HEK293 (cell line): ENCODE results near the gene OR2T10.

Experiments
- CTCF ChIA-PET: fragments of 350-600 bp; formaldehyde crosslinking; extraction: SDS; loops from one replicate; lab custom pipeline; 2021; ENCODE audit warnings: antibody characterized with exemption; lab: Yijun Ruan, JAX
- POLR2A ChIA-PET: fragments of 300-600 bp; formaldehyde crosslinking; extraction: SDS; loops from one replicate; lab custom pipeline; 2020; ENCODE audit warnings: antibody characterized with exemption, inconsistent platforms; lab: Yijun Ruan, JAX
- H3K27ac ChIP-seq: fragments of 200-500 bp; sonication (Bioruptor generic); 2 replicates; pipeline ENCODE4 v1.5.1; 2014; ENCODE audit warnings: low read depth, low read length, control low read depth, inconsistent platforms; ENCODE audit errors: extremely low read depth
- H3K36me3 ChIP-seq, 2 experiments: fragments of 200-500 bp in 1 of 2; sonication (Bioruptor generic) in 1 of 2; 1 replicate in 1 of 2; 2 replicates in 1 of 2; pipeline ENCODE4 v1.5.1; 2014 to 2017; ENCODE audit warnings: inconsistent platforms in 2 of 2, low read length in 2 of 2; ENCODE audit not compliant: control insufficient read depth in 2 of 2, insufficient read depth in 1 of 2
- H3K4me1 ChIP-seq: fragments of 200-500 bp; sonication (Bioruptor generic); 2 replicates; pipeline ENCODE4 v1.5.1; 2014; ENCODE audit warnings: mild to moderate bottlenecking, low read length, inconsistent platforms; ENCODE audit not compliant: control insufficient read depth, insufficient read depth
- H3K4me3 ChIP-seq: 2 replicates; pipeline ENCODE4 v1.5.1; 2011; ENCODE audit warnings: low read depth, mild to moderate bottlenecking, control low read depth, low read length, moderate library complexity
- H3K9me3 ChIP-seq: fragments of 200-500 bp; sonication (Bioruptor generic); 2 replicates; pipeline ENCODE4 v1.5.1; 2014; ENCODE audit warnings: low read depth, low read length, inconsistent platforms; ENCODE audit not compliant: control insufficient read depth, insufficient read depth
- BCL11A ChIP-seq: fragments of 450-650 bp; formaldehyde crosslinking; IDR thresholded peaks from 2 replicates; pipeline ENCODE4 v1.5.1; 2016; ENCODE audit warnings: low read depth, missing biosample characterization, missing genetic modification characterization
- KLF9 ChIP-seq: fragments of 450-650 bp; formaldehyde crosslinking; IDR thresholded peaks from 2 replicates; pipeline ENCODE4 v1.5.1; 2016; ENCODE audit warnings: missing biosample characterization, missing genetic modification characterization, low read depth
- MYNN ChIP-seq: fragments of 450-650 bp; formaldehyde crosslinking; IDR thresholded peaks from 2 replicates; pipeline ENCODE4 v1.5.1; 2016; ENCODE audit warnings: missing biosample characterization, missing genetic modification characterization, borderline replicate concordance
- OSR2 ChIP-seq: fragments of 450-650 bp; formaldehyde crosslinking; IDR thresholded peaks from 2 replicates; pipeline ENCODE4 v1.5.1; 2016; ENCODE audit warnings: missing biosample characterization, missing genetic modification characterization
- PRDM10 ChIP-seq: fragments of 450-650 bp; formaldehyde crosslinking; IDR thresholded peaks from 2 replicates; pipeline ENCODE4 v1.5.1; 2016; ENCODE audit warnings: missing biosample characterization, missing genetic modification characterization
- RBAK ChIP-seq: fragments of 450-650 bp; formaldehyde crosslinking; IDR thresholded peaks from 2 replicates; pipeline ENCODE4 v1.5.1; 2016; ENCODE audit warnings: missing biosample characterization, missing genetic modification characterization
- SCRT2 ChIP-seq: fragments of 450-650 bp; formaldehyde crosslinking; IDR thresholded peaks from 2 replicates; pipeline ENCODE4 v1.5.1; 2016; ENCODE audit warnings: missing biosample characterization, missing genetic modification characterization
- ZBTB1 ChIP-seq: fragments of 450-650 bp; formaldehyde crosslinking; IDR thresholded peaks from 2 replicates; pipeline ENCODE4 v1.5.1; 2016; ENCODE audit warnings: missing biosample characterization, missing genetic modification characterization
- ZFP41 ChIP-seq: fragments of 450-650 bp; formaldehyde crosslinking; IDR thresholded peaks from 2 replicates; pipeline ENCODE4 v1.5.1; 2016; ENCODE audit warnings: missing biosample characterization, missing genetic modification characterization, borderline replicate concordance
- ZNF10 ChIP-seq: fragments of 450-650 bp; formaldehyde crosslinking; IDR thresholded peaks from 2 replicates; pipeline ENCODE4 v1.5.1; 2017; ENCODE audit warnings: missing biosample characterization, missing genetic modification characterization
- ZNF155 ChIP-seq: fragments of 450-650 bp; formaldehyde crosslinking; IDR thresholded peaks from 2 replicates; pipeline ENCODE4 v1.5.1; 2016; ENCODE audit warnings: missing biosample characterization, missing genetic modification characterization
- ZNF2 ChIP-seq: fragments of 450-650 bp; formaldehyde crosslinking; IDR thresholded peaks from 2 replicates; pipeline ENCODE4 v1.5.1; 2016; ENCODE audit warnings: missing biosample characterization, missing genetic modification characterization
- ZNF24 ChIP-seq: fragments of 450-650 bp; formaldehyde crosslinking; IDR thresholded peaks from 2 replicates; pipeline ENCODE4 v1.5.1; 2016; ENCODE audit warnings: missing biosample characterization, missing genetic modification characterization
- ZNF292 ChIP-seq: fragments of 450-650 bp; formaldehyde crosslinking; IDR thresholded peaks from 2 replicates; pipeline ENCODE4 v1.5.1; 2016; ENCODE audit warnings: low read depth, missing biosample characterization, missing genetic modification characterization, borderline replicate concordance
- ZNF398 ChIP-seq: fragments of 450-650 bp; formaldehyde crosslinking; IDR thresholded peaks from 2 replicates; pipeline ENCODE4 v1.5.1; 2017; ENCODE audit warnings: missing biosample characterization, missing genetic modification characterization
- ZNF510 ChIP-seq: fragments of 450-650 bp; formaldehyde crosslinking; IDR thresholded peaks from 2 replicates; pipeline ENCODE4 v1.5.1; 2018; ENCODE audit warnings: mild to moderate bottlenecking, missing genetic modification characterization, missing biosample characterization; ENCODE audit not compliant: insufficient replicate concordance
- ZNF521 ChIP-seq: fragments of 450-650 bp; formaldehyde crosslinking; IDR thresholded peaks from 2 replicates; pipeline ENCODE4 v1.5.1; 2017; ENCODE audit warnings: missing biosample characterization, mild to moderate bottlenecking, missing genetic modification characterization
- ZNF585B ChIP-seq: fragments of 450-650 bp; formaldehyde crosslinking; IDR thresholded peaks from 2 replicates; pipeline ENCODE4 v1.5.1; 2016; ENCODE audit warnings: missing biosample characterization, missing genetic modification characterization
- ZNF664 ChIP-seq: fragments of 450-650 bp; formaldehyde crosslinking; IDR thresholded peaks from 2 replicates; pipeline ENCODE4 v1.5.1; 2016; ENCODE audit warnings: missing biosample characterization, missing genetic modification characterization
- TF ChIP-seq, protein P1 (sequence below): fragments of 450-650 bp; formaldehyde crosslinking; IDR thresholded peaks from 2 replicates; pipeline ENCODE4 v1.5.1; 2016; ENCODE audit warnings: missing biosample characterization, missing genetic modification characterization

OR2T10 gene

DNA sequence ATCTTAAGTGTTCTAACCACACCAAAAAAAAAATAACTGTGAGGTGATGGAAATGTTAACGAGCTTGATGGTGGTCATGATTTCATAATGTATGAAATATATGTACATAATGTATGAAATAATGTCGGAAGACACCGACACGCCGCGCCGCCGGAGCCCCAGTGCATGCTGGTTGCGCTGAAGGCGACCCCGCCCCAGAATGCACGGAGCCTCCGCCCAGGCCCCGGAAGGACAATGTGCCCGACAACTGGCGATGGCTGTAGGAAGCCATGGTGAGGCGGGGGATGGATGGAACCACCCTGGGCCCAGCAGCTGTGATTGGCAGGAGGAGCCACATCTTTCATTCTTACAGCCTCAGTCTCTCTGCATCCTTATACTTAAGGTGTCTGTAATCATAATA is 7.4 kb downstream of the OR2T10 start:
- ChIA-PET CTCF (no interaction called here), POLR2A (no interaction called here)
- H3K27ac ChIP-seq = no peak overlapping the region
- no peaks in the 10 kb centered on the region for H3K4me1 ChIP-seq
- H3K4me3 ChIP-seq = no peak overlapping the region
- no peaks in the 10 kb centered on the region for H3K9me3 ChIP-seq
- TF ChIP-seq KLF9 (no peak), BCL11A (tag by site-specific recombination) (no peak), SCRT2 (tag by site-specific recombination) (no peak), ZNF2 (tag by site-specific recombination) (no peak), ZNF292 (no peak), ZNF521 (tag by site-specific recombination) (no peak), ZNF155 (tag by site-specific recombination) (no peak), MYNN (tag by site-specific recombination) (no peak), ZFP41 (tag by site-specific recombination) (no peak), ZNF10 (tag by site-specific recombination) (no peak), ZNF398 (no peak), ZBTB1 (tag by site-specific recombination) (no peak)
- TF ChIP-seq, protein P1, sequence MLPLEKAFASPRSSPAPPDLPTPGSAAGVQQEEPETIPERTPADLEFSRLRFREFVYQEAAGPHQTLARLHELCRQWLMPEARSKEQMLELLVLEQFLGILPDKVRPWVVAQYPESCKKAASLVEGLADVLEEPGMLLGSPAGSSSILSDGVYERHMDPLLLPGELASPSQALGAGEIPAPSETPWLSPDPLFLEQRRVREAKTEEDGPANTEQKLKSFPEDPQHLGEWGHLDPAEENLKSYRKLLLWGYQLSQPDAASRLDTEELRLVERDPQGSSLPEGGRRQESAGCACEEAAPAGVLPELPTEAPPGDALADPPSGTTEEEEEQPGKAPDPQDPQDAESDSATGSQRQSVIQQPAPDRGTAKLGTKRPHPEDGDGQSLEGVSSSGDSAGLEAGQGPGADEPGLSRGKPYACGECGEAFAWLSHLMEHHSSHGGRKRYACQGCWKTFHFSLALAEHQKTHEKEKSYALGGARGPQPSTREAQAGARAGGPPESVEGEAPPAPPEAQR (tag by site-specific recombination) = no peak
- H3K36me3 ChIP-seq = no peaks in the 10 kb centered on the region

- Histone ChIP-seq H3K4me3 (no peak overlapping the region), H3K27ac (no peak overlapping the region), H3K4me1 (no peaks in the 10 kb centered on the region), H3K9me3 (no peaks in the 10 kb centered on the region), H3K36me3 (no peaks in the 10 kb centered on the region)
- POLR2A ChIA-PET = no interaction called here
- TF ChIP-seq ZNF585B (tag by site-specific recombination) (no peak), ZNF510 (tag by site-specific recombination) (no peak), ZNF664 (tag by site-specific recombination) (no peak), RBAK (tag by site-specific recombination) (no peak), PRDM10 (tag by site-specific recombination) (no peak), ZNF24 (tag by site-specific recombination) (no peak), OSR2 (tag by site-specific recombination) (no peak)
- CTCF ChIA-PET = no interaction called here
Measured at GRCh38 chr1:248589334-248589733, 8.2 kb downstream of the OR2T10 start.
